Pancreas (tissue), 10 donors: ENCODE data around the gene WDCP. TPM values are rescaled to one million over a fixed set of nuclear protein-coding genes. Genes with fewer than 3 reads are reported as not detected.

Source experiments
- ATAC-seq, 4 donors: fragments of 200-7000 bp; cut with Tn5 transposase; one replicate each; pipeline versions ENCODE4 v1.8.0 to v1.9.1; 2020; ENCODE audit warnings: mild to moderate bottlenecking in 4 of 4, moderate library complexity in 4 of 4
- DNase-seq, 6 donors: peaks; one replicate each; pipeline ENCODE4 v3.0.0-alpha.2; 2020
- FAIRE-seq: peaks from 2 replicates; lab custom pipeline; 2012; peaks lifted over from hg19 to GRCh38; lab: Jason Lieb, UNC
- H3K27ac ChIP-seq, 4 donors: fragments of 200-600 bp; sonication (generic); 1 replicate in 3 of 4; 2 replicates in 1 of 4; pipeline versions ENCODE4 v1.5.0 to v1.8.0; 2020
- H3K27me3 ChIP-seq, 4 donors: fragments of 200-600 bp; one replicate each; pipeline ENCODE4 v1.8.0; 2021
- H3K36me3 ChIP-seq, 3 donors: fragments of 200-600 bp; sonication (generic) in 1 of 3; one replicate each; pipeline versions ENCODE4 v1.5.0 to v1.8.0; 2020 to 2021
- H3K4me1 ChIP-seq, 3 donors: fragments of 200-600 bp; one replicate each; pipeline ENCODE4 v1.8.0; 2021
- H3K4me3 ChIP-seq, 4 donors: fragments of 200-600 bp; sonication (generic) in 2 of 4; one replicate each; pipeline versions ENCODE4 v1.5.0 to v1.8.0; 2020 to 2021
- H3K9me3 ChIP-seq, 4 donors: fragments of 200-600 bp; one replicate each; pipeline ENCODE4 v1.8.0; 2021
- CTCF ChIP-seq, 4 donors: fragments of 200-600 bp; sonication (generic) in 3 of 4; IDR thresholded peaks; one replicate each; pipeline versions ENCODE4 v1.5.0 to v1.8.0; 2021; ENCODE audit warnings: antibody characterized with exemption in 4 of 4
- WGBS, 2 donors: extraction: QIAGEN DNeasy Blood & Tissue Kit; methylation state at CpG; one replicate each; pipeline ENCODE4 v1.1.7; 2013; 5-methylcytosine and 5-hydroxymethylcytosine counted together
- intact Hi-C, 3 donors: fragments of 100-400 bp; cut with DNase I; formaldehyde crosslinking; loops; one replicate each; pipeline versions ENCODE4 v1.11.1 to v1.14.2; 2022
- polyA plus RNA-seq, 2 donors: library from polyadenylated mRNA; stranded (reverse); fragments of 200-250 nt; gene quantifications; one replicate each; pipeline ENCODE4 v1.2.3, GENCODE V29; 2013
- total RNA-seq, 6 donors: library from RNA; stranded (reverse); fragmentation: NEBNext Ultra II Directional in 4 of 6; extraction: Animal tissue kit (Norgen Biotek cat#: 25700) in 4 of 6; gene quantifications; one replicate each; pipeline versions ENCODE4 v1.2.1 to v1.2.4, GENCODE V29; 2021 to 2023
- donor health status: healthy with polysubstance abuse.
- donor health status: DM: no; HTN: no; CAD: no; lungs with moderate emphysema.
- donor health status: DM: no; HTN: no; CAD: no.
- donor health status: control.
- donor health status: control.
- donor health status: Bipolar disorder and iron deficiency.
- donor health status: DM: yes; HTN: yes; CAD: no.
- donor health status: DM: no; HTN: no; CAD: no.
- donor health status: DM: no; HTN: no; CAD: no.
- donor health status: DM: yes; HTN: yes; CAD: no.

Gene WDCP
- total and polyA plus RNA-seq, 8 donors = 0.84 to 8.5 (median 2.8) TPM

- no peak for ATAC-seq
- 78 to 79% methylated on average over 8 of the region's 8 CpGs for WGBS, 2 donors
Observed at GRCh38 chr2:24082787-24083566, 35.8 kb upstream of the WDCP start.

GRCh38 chr2:24080701-24081100 is 33.5 kb upstream of the WDCP start:
- WGBS, 2 donors = 67 to 72% methylated on average over 2 of the region's 2 CpGs
- DNase-seq = no peak
- no peak overlapping the region for H3K4me3 ChIP-seq
- intact Hi-C loops = no loop called here
- TF ChIP-seq CTCF (IDR thresholded peaks at IDR 0.05) = no peak
- FAIRE-seq = no peak
- H3K4me1 ChIP-seq = peaks cover 0 to 14% (median 4%) of the 10 kb centered on the region in 3 donors
- H3K9me3 ChIP-seq = no peaks in the 10 kb centered on the region
- H3K27ac ChIP-seq = no peak overlapping the region
- no peak for ATAC-seq
- peaks cover 0 to 16% (median 0%) of the 10 kb centered on the region in 3 donors for H3K36me3 ChIP-seq
- no peaks in the 10 kb centered on the region for H3K27me3 ChIP-seq

More at GRCh38 chr2:24082787-24083566, 35.8 kb upstream of the WDCP start:
- no peaks in the 10 kb centered on the region for H3K27me3 ChIP-seq
- FAIRE-seq (no peak), DNase-seq (peak in 2 of 6 donors; percentile 36 to 59)
- peak overlapping the region; percentile 26 to 69 (median 57) for H3K4me3 ChIP-seq
- H3K27ac ChIP-seq = peak overlapping the region; percentile 80 to 93 (median 82)
- intact Hi-C loops = no loop called here
- peaks cover 0 to 16% (median 0%) of the 10 kb centered on the region in 3 donors for H3K36me3 ChIP-seq
- no peak for TF ChIP-seq CTCF (IDR thresholded peaks at IDR 0.05)
- no peaks in the 10 kb centered on the region for H3K9me3 ChIP-seq
- peaks cover 0 to 10% (median 4%) of the 10 kb centered on the region in 3 donors for H3K4me1 ChIP-seq

GRCh38 chr2:24077879-24078278 is 30.7 kb upstream of the WDCP start:
- no peak for FAIRE-seq
- peaks cover 0 to 28% (median 0%) of the 10 kb centered on the region in 3 donors for H3K36me3 ChIP-seq
- peak overlapping the region in 3 of 4 donors; percentile 56 to 76 (median 60) for H3K4me3 ChIP-seq
- DNase-seq = no peak
- peaks cover 0 to 19% (median 0%) of the 10 kb centered on the region in 3 donors for H3K4me1 ChIP-seq
- intact Hi-C loops = no loop called here
- H3K27me3 ChIP-seq = no peaks in the 10 kb centered on the region
- ATAC-seq = no peak
- H3K27ac ChIP-seq = peak overlapping the region; percentile 75 to 92 (median 87)
- 30 to 32% methylated on average over 2 of the region's 2 CpGs for WGBS, 2 donors
- H3K9me3 ChIP-seq = no peaks in the 10 kb centered on the region
- TF ChIP-seq CTCF (IDR thresholded peaks at IDR 0.05) = no peak

- TF ChIP-seq CTCF (IDR thresholded peaks at IDR 0.05) = no peak
- no peak for FAIRE-seq
Observed at GRCh38 chr2:24077535-24077877, 30.3 kb upstream of the WDCP start.

More at GRCh38 chr2:24077535-24077877, 30.3 kb upstream of the WDCP start:
- Histone ChIP-seq H3K4me1 (peaks cover 0 to 17% (median 0%) of the 10 kb centered on the region in 3 donors), H3K9me3 (no peaks in the 10 kb centered on the region), H3K4me3 (peak overlapping the region; percentile 51 to 76 (median 58)), H3K27ac (peak overlapping the region; percentile 75 to 92 (median 87)), H3K36me3 (peaks cover 0 to 31% (median 0%) of the 10 kb centered on the region in 3 donors), H3K27me3 (no peaks in the 10 kb centered on the region)
- WGBS, 2 donors = 2 to 3% methylated on average over 9 of the region's 9 CpGs
- intact Hi-C loops = no loop called here
- DNase-seq = no peak
- no peak for ATAC-seq
